IPS-20b (cell line): ENCODE measurements around the gene HOXD13.

Experiments used
- H3K27ac ChIP-seq: one replicate; pipeline ENCODE4 v1.5.1; 2013; ENCODE audit warnings: low read length
- H3K27me3 ChIP-seq: 2 replicates; pipeline ENCODE4 v1.6.1; 2013; ENCODE audit warnings: mild to moderate bottlenecking, low read length, inconsistent platforms; ENCODE audit not compliant: insufficient read depth
- H3K36me3 ChIP-seq: 2 replicates; pipeline ENCODE4 v1.6.1; 2013; ENCODE audit warnings: low read depth, mild to moderate bottlenecking, inconsistent platforms, low read length, moderate library complexity; ENCODE audit not compliant: insufficient read depth
- H3K4me1 ChIP-seq: 2 replicates; pipeline ENCODE4 v1.6.1; 2013; ENCODE audit warnings: mild to moderate bottlenecking, control low read depth, inconsistent platforms, low read length, moderate library complexity; ENCODE audit not compliant: insufficient read depth
- H3K4me3 ChIP-seq: 2 replicates; pipeline ENCODE4 v1.5.1; 2013; ENCODE audit warnings: mild to moderate bottlenecking, low read length, inconsistent platforms
- H3K9ac ChIP-seq: 2 replicates; pipeline ENCODE4 v1.6.1; 2013; ENCODE audit warnings: low read depth, mild to moderate bottlenecking, inconsistent platforms, low read length, moderate library complexity
- H3K9me3 ChIP-seq: 2 replicates; pipeline ENCODE4 v1.6.1; 2013; ENCODE audit warnings: mild to moderate bottlenecking, low read depth, low read length, inconsistent platforms; ENCODE audit not compliant: insufficient read depth

The HOXD13 gene

GRCh38 chr2:176098366-176099158 lies 6.0 kb downstream of the HOXD13 start:
- Histone ChIP-seq H3K9me3 (peaks cover 15% of the 10 kb centered on the region), H3K27ac (no peak overlapping the region), H3K4me3 (peak overlapping the region; percentile 11; the same call in 1 of the 2 replicates), H3K4me1 (peaks cover 14% of the 10 kb centered on the region; the same call in 1 of the 2 replicates), H3K36me3 (no peaks in the 10 kb centered on the region), H3K27me3 (peaks cover 100% of the 10 kb centered on the region), H3K9ac (no peak overlapping the region)

GRCh38 chr2:176099159-176099727 lies 6.7 kb downstream of the HOXD13 start:
- Histone ChIP-seq H3K9me3 (peaks cover 12% of the 10 kb centered on the region; the same call in 1 of the 2 replicates), H3K36me3 (no peaks in the 10 kb centered on the region), H3K27ac (no peak overlapping the region), H3K27me3 (peaks cover 100% of the 10 kb centered on the region), H3K4me1 (peaks cover 13% of the 10 kb centered on the region; the same call in 1 of the 2 replicates), H3K4me3 (no peak overlapping the region), H3K9ac (no peak overlapping the region)

DNA sequence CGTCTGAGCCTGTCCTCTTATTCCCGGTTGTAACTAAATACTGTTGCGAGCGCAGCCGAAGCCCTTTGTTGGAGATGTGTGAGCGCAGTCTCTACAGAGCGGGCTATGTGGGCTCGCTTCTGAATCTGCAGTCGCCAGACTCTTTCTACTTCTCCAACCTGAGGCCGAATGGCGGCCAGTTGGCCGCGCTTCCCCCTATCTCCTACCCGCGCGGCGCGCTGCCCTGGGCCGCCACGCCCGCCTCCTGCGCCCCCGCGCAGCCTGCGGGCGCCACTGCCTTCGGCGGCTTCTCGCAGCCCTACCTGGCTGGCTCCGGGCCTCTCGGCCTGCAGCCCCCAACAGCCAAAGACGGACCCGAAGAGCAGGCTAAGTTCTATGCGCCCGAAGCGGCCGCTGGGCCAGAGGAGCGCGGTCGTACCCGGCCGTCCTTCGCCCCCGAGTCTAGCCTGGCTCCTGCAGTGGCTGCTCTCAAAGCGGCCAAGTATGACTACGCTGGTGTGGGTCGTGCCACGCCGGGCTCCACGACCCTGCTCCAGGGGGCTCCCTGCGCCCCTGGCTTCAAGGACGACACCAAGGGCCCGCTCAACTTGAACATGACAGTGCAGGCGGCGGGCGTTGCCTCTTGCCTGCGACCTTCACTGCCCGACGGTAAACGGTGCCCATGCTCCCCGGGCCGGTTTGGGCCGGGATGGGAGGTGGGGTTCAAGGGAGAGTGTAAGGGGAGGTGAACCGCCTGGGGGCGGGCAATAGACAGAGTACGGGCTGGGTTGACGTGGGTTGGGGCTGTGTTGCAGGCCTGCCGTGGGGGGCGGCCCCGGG lies 7.4 kb downstream of the HOXD13 start, which contains the start of gene HOXD12:
Gene HOXD12 (plus strand): TSS at position 68 of the 819 bp plus-strand sequence. CDS start 7 bp downstream, at position 75.
- H3K27ac ChIP-seq = no peak within 1 kb of the TSS
- peaks cover 12% of the 10 kb centered on the region; the same call in 1 of the 2 replicates for H3K9me3 ChIP-seq
- H3K4me1 ChIP-seq = peaks cover 13% of the 10 kb centered on the region; the same call in 1 of the 2 replicates
- no peaks in the 10 kb centered on the region for H3K36me3 ChIP-seq
- H3K4me3 ChIP-seq = no peak within 1 kb of the TSS
- peaks cover 100% of the 10 kb centered on the region for H3K27me3 ChIP-seq
- no peak within 1 kb of the TSS for H3K9ac ChIP-seq

DNA sequence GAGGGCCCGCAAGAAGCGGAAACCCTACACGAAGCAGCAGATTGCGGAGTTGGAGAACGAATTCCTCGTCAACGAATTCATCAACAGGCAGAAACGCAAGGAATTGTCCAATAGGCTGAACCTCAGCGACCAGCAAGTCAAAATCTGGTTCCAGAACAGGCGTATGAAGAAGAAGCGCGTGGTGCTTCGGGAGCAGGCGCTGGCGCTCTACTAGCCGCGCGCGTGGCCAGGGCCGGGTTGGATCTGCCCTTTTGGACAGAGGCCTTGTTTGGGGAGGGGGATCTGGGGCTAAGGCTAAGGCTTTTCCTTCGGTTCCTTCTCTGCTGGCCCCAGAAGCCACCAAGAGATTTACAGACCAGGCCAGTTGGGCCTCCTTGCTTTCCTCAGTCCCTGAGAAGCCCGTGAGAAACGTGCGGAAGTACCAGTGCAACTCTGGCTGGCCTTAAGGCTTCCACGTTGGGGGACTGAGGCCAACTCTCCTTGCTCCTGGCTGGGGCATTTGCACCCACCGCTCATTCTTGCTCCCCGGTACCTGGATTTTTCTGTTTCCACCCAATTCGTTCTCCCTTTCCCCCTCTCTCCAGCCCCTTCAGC lies 8.1 kb downstream of the HOXD13 start:
- H3K27me3 ChIP-seq = peaks cover 100% of the 10 kb centered on the region

DNA sequence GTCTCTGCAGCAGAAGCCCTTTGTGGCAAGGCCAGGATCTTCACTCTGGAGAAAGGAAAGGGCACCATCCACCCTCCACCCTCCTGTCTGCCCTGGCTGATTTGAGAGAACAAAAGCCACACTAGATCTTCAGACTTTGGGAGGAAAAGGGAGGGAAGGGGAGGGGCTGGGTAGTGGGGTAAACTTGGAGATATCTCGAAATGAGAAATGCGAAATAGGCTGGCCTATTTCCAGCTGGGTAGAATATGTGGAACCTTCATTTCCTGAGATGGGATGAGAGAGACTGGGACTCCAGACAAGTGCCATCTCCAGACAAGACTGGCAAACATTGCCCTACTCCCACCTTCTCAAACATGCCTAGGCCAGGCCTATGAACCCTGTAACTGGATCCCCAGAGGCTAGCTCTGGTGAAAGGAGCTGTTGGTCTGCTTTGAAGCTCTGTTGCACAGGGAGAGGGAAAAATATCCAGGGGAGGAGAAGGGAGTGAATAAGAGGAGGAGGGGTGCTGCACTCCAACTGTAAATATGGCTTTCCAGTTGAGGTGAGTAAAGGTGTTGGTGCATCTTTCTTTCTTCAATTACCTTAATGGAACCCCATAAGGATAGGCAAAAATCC lies 8.8 kb downstream of the HOXD13 start:
- Histone ChIP-seq H3K27ac (no peak overlapping the region), H3K9me3 (peaks cover 12% of the 10 kb centered on the region; the same call in 1 of the 2 replicates), H3K27me3 (peaks cover 100% of the 10 kb centered on the region), H3K36me3 (no peaks in the 10 kb centered on the region), H3K4me1 (peaks cover 11% of the 10 kb centered on the region; the same call in 1 of the 2 replicates), H3K9ac (no peak overlapping the region), H3K4me3 (no peak overlapping the region)

More for the DNA sequence above, 8.1 kb downstream of the HOXD13 start:
- Histone ChIP-seq H3K4me3 (no peak overlapping the region), H3K36me3 (no peaks in the 10 kb centered on the region), H3K27ac (no peak overlapping the region), H3K9me3 (peaks cover 12% of the 10 kb centered on the region; the same call in 1 of the 2 replicates), H3K4me1 (peaks cover 13% of the 10 kb centered on the region; the same call in 1 of the 2 replicates), H3K9ac (no peak overlapping the region)

DNA sequence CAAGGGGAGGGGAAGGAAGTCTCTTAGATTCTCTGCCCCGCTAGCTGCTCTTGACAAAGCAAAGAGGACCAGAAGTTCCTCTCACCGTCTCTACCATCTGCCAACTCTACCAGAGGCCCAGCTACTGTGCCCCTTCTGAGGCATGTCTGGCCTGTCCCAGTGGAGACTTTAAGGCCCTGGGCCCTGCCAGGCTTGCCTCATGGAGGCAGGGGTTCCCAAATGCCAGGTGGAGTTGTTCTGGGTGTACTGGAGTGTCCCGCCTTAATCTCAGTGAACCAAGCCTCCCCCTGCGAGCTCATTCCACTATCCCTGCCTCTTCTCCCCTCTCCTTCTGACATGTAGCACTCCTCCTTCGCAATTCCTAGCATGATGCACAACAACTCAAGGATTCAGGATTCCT lies 9.3 kb downstream of the HOXD13 start:
- Histone ChIP-seq H3K27ac (no peak overlapping the region), H3K4me3 (no peak overlapping the region), H3K9me3 (peaks cover 12% of the 10 kb centered on the region; the same call in 1 of the 2 replicates), H3K36me3 (no peaks in the 10 kb centered on the region), H3K9ac (no peak overlapping the region), H3K4me1 (peaks cover 6% of the 10 kb centered on the region; the same call in 1 of the 2 replicates), H3K27me3 (peaks cover 100% of the 10 kb centered on the region)

GRCh38 chr2:176102309-176102866 lies 9.9 kb downstream of the HOXD13 start:
- no peak overlapping the region for H3K27ac ChIP-seq
- peaks cover 12% of the 10 kb centered on the region; the same call in 1 of the 2 replicates for H3K9me3 ChIP-seq
- H3K4me1 ChIP-seq = peaks cover 5% of the 10 kb centered on the region; the same call in 1 of the 2 replicates
- H3K36me3 ChIP-seq = no peaks in the 10 kb centered on the region
- H3K4me3 ChIP-seq = no peak overlapping the region
- peaks cover 100% of the 10 kb centered on the region for H3K27me3 ChIP-seq
- H3K9ac ChIP-seq = no peak overlapping the region

- Histone ChIP-seq H3K4me3 (no peak overlapping the region), H3K27me3 (peaks cover 100% of the 10 kb centered on the region), H3K9ac (no peak overlapping the region), H3K4me1 (no peaks in the 10 kb centered on the region; the same call in 1 of the 2 replicates), H3K9me3 (peaks cover 12% of the 10 kb centered on the region; the same call in 1 of the 2 replicates), H3K36me3 (no peaks in the 10 kb centered on the region), H3K27ac (no peak overlapping the region)
These were observed 10.7 kb downstream of the HOXD13 start for GRCh38 chr2:176103194-176103593.

- Histone ChIP-seq H3K9ac (no peak overlapping the region), H3K9me3 (peaks cover 10% of the 10 kb centered on the region; the same call in 1 of the 2 replicates)
These were observed 11.3 kb downstream of the HOXD13 start for GRCh38 chr2:176103742-176104315.

DNA sequence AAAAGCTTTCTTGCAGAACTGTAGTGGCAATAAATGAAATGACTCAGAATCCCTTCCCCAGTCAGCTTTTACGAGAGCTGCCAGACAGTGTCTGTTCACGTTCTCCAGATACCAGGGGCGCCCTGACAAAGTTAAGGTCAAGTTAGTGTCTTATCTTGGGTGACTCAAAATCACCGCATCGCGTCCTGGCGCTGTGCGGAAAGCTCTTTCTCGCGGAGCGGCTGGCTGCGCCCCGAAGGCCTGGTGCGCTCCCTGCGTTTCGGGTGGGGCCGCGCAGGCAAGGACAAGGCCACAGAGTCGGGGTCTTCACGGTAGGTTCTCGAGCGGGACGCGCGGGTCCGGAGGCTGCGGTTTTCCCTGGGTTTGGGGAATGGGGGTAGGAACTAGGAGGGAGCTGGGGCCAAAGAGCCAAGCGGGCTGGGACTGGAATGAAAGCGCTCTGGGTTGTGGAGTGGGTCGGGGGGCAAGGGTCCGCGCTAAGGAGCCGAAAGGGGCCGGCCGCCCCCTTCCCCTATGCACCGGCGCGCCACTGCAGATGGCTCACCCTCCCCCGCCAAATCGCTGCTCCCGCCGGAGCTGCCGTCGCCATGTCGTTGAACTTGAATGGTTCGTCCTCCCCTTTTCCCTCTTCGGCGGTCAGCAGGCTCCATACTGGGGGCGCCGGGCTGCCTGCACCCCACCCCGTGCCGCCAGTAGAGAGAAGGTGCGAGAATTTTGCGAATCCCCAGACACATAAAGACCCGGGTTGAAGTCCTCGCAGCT lies 12.0 kb downstream of the HOXD13 start:
- H3K4me3 ChIP-seq = no peak overlapping the region; the same call in 1 of the 2 replicates
- peaks cover 100% of the 10 kb centered on the region for H3K27me3 ChIP-seq

More at GRCh38 chr2:176103742-176104315, 11.3 kb downstream of the HOXD13 start:
- Histone ChIP-seq H3K27me3 (peaks cover 100% of the 10 kb centered on the region), H3K27ac (no peak overlapping the region), H3K4me3 (no peak overlapping the region), H3K36me3 (no peaks in the 10 kb centered on the region), H3K4me1 (no peaks in the 10 kb centered on the region)

More for the DNA sequence above, 12.0 kb downstream of the HOXD13 start:
- Histone ChIP-seq H3K9ac (no peak overlapping the region), H3K9me3 (peaks cover 6% of the 10 kb centered on the region; the same call in 1 of the 2 replicates), H3K36me3 (no peaks in the 10 kb centered on the region), H3K27ac (no peak overlapping the region), H3K4me1 (no peaks in the 10 kb centered on the region)
